HCT116 (cell line): ENCODE results near the gene RFX1. TPM values are rescaled to one million over a fixed set of nuclear protein-coding genes. Genes with fewer than 3 reads are reported as not detected.

Experiments
- ATAC-seq: fragments of 200-7000 bp; cut with Tn5 transposase; 2 replicates; pipeline ENCODE4 v1.9.1; 2020; ENCODE audit warnings: mild to moderate bottlenecking, moderate library complexity
- BruUV-seq: library from RNA; stranded (reverse); fragments of 400-500 nt; replicated peaks from 2 replicates; lab custom pipeline; 2021; lab: Mats Ljungman, UMichigan
- CTCF ChIA-PET: fragments of 300-600 bp; sonication (Branson Sonifier 250); formaldehyde crosslinking; loops from one replicate; lab custom pipeline; 2021; ENCODE audit warnings: antibody characterized with exemption; lab: Charles Lee
- POLR2A ChIA-PET: fragments of 300-600, 350-600 bp; sonication (Branson Sonifier 250); formaldehyde crosslinking; loops from one replicate; lab custom pipeline; 2021; ENCODE audit warnings: antibody characterized with exemption; lab: Charles Lee
- RAD21 ChIA-PET, 2 experiments: fragments of 300-600 bp; sonication (Branson Sonifier 250); formaldehyde crosslinking; loops; one replicate each; lab custom pipeline; 2023; ENCODE audit warnings: low total read pairs in 2 of 2; ENCODE audit not compliant: uncharacterized antibody in 2 of 2, unreplicated experiment in 2 of 2, low non-redundant PET in 1 of 2; lab: Charles Lee
- DNase-seq: peaks from one replicate; pipeline ENCODE4 v3.0.0-alpha.2; 2010; ENCODE audit warnings: low read depth, low spot score
- H2AFZ ChIP-seq: fragments of 200-600 bp; shearing (Covaris generic), sonication (generic); 2 replicates; pipeline ENCODE4 v1.6.1; 2017; ENCODE audit warnings: low read depth, mixed run types, mixed read lengths, antibody characterized with exemption, low read length; ENCODE audit not compliant: poor library complexity, severe bottlenecking
- H3K27ac ChIP-seq: 2 replicates; pipeline ENCODE4 v1.5.1; 2012; ENCODE audit warnings: low read depth, low read length
- H3K27me3 ChIP-seq: fragments of 200-600 bp; sonication (generic); 2 replicates; pipeline ENCODE4 v1.6.1; 2016; ENCODE audit warnings: mixed run types, low read length, mixed read lengths; ENCODE audit not compliant: insufficient read depth
- H3K36me3 ChIP-seq, 2 experiments: fragments of 200-500 bp in 1 of 2; fragments of 200-600 bp in 1 of 2; sonication (Bioruptor generic) in 1 of 2; sonication (generic) in 1 of 2; 2 replicates each; pipeline versions ENCODE4 v1.5.1 to v1.6.1; 2014 to 2016; ENCODE audit warnings: low read length in 2 of 2, inconsistent platforms in 1 of 2, mixed read lengths in 1 of 2, mixed run types in 1 of 2; ENCODE audit not compliant: insufficient read depth in 2 of 2, control insufficient read depth in 1 of 2
- H3K4me1 ChIP-seq, 2 experiments: fragments of 200-600 bp in 1 of 2; sonication (generic) in 1 of 2; 2 replicates each; pipeline versions ENCODE4 v1.5.1 to v1.6.1; 2012 to 2017; ENCODE audit warnings: low read length in 2 of 2, inconsistent platforms in 1 of 2, mild to moderate bottlenecking in 1 of 2, mixed read lengths in 1 of 2, mixed run types in 1 of 2, moderate library complexity in 1 of 2; ENCODE audit not compliant: insufficient read depth in 2 of 2, control insufficient read depth in 1 of 2
- H3K4me2 ChIP-seq: fragments of 200-600 bp; sonication (generic); 2 replicates; pipeline ENCODE4 v1.6.1; 2017; ENCODE audit warnings: mixed run types, low read length, mixed read lengths
- H3K4me3 ChIP-seq, 2 experiments: fragments of 200-600 bp in 1 of 2; sonication (generic) in 1 of 2; replicated peaks in 1 of 2; 2 replicates each; pipeline ENCODE4 v1.5.1; 2011 to 2016; ENCODE audit warnings: low read length in 2 of 2, control low read depth in 1 of 2, low read depth in 1 of 2, mild to moderate bottlenecking in 1 of 2, mixed read lengths in 1 of 2, mixed run types in 1 of 2
- H3K79me2 ChIP-seq: fragments of 200-600 bp; sonication (generic); 2 replicates; pipeline ENCODE4 v1.6.1; 2017; ENCODE audit warnings: mild to moderate bottlenecking, mixed run types, low read length, moderate library complexity, mixed read lengths; ENCODE audit not compliant: insufficient read depth
- H3K9ac ChIP-seq: fragments of 200-600 bp; sonication (generic); 2 replicates; pipeline ENCODE4 v1.6.1; 2016; ENCODE audit warnings: low read length, mixed read lengths
- H3K9me2 ChIP-seq: fragments of 200-600 bp; sonication (generic), shearing (Covaris generic); 2 replicates; pipeline ENCODE4 v1.6.1; 2017; ENCODE audit warnings: mixed run types, mild to moderate bottlenecking, moderate library complexity; ENCODE audit not compliant: insufficient read depth
- H3K9me3 ChIP-seq, 2 experiments: fragments of 200-500 bp in 1 of 2; fragments of 200-600 bp in 1 of 2; sonication (Bioruptor generic) in 1 of 2; sonication (generic) in 1 of 2; 2 replicates each; pipeline ENCODE4 v1.6.1; 2014 to 2017; ENCODE audit warnings: low read length in 2 of 2, mixed read lengths in 2 of 2, inconsistent platforms in 1 of 2, low read depth in 1 of 2, mild to moderate bottlenecking in 1 of 2, mixed run types in 1 of 2, moderate library complexity in 1 of 2; ENCODE audit not compliant: control insufficient read depth in 1 of 2, insufficient read depth in 1 of 2
- H4K20me1 ChIP-seq: fragments of 200-600 bp; sonication (generic), shearing (Covaris generic); 2 replicates; pipeline ENCODE4 v1.6.1; 2017; ENCODE audit warnings: mixed run types, mild to moderate bottlenecking, moderate library complexity; ENCODE audit not compliant: insufficient read depth
- ATF3 ChIP-seq: IDR thresholded peaks from 2 replicates; pipeline ENCODE4 v1.6.1; 2012
- CBX3 ChIP-seq: IDR thresholded peaks from 2 replicates; pipeline ENCODE4 v1.6.1; 2012; ENCODE audit warnings: low read depth
- CEBPB ChIP-seq: IDR thresholded peaks from 2 replicates; pipeline ENCODE4 v1.6.1; 2012; ENCODE audit warnings: low read depth
- ELF1 ChIP-seq: IDR thresholded peaks from 2 replicates; pipeline ENCODE4 v1.6.1; 2012; ENCODE audit warnings: low read depth, borderline replicate concordance
- FOSL1 ChIP-seq: IDR thresholded peaks from 2 replicates; pipeline ENCODE4 v1.6.1; 2012; ENCODE audit warnings: low read depth
- JUND ChIP-seq: IDR thresholded peaks from 2 replicates; pipeline ENCODE4 v1.6.1; 2012
- POLR2A ChIP-seq: IDR thresholded peaks from 2 replicates; pipeline ENCODE4 v1.7.0; 2011; ENCODE audit warnings: borderline replicate concordance; ENCODE audit not compliant: insufficient read depth, insufficient read length; ENCODE audit errors: extremely low read depth
- RAD21 ChIP-seq: IDR thresholded peaks from 2 replicates; pipeline ENCODE4 v1.6.1; 2012; ENCODE audit warnings: low read depth, mild to moderate bottlenecking
- REST ChIP-seq: IDR thresholded peaks from 2 replicates; pipeline ENCODE4 v1.6.1; 2012; ENCODE audit warnings: low read depth
- SIN3A ChIP-seq: IDR thresholded peaks from 2 replicates; pipeline ENCODE4 v1.6.1; 2012; ENCODE audit warnings: low read depth
- SP1 ChIP-seq: IDR thresholded peaks from 2 replicates; pipeline ENCODE4 v1.6.1; 2012; ENCODE audit warnings: low read depth
- SRF ChIP-seq: IDR thresholded peaks from 2 replicates; pipeline ENCODE4 v1.6.1; 2012; ENCODE audit warnings: low read depth
- intact Hi-C: fragments of 100-400 bp; cut with micrococcal nuclease; formaldehyde crosslinking; loops from 2 replicates; pipeline ENCODE4 v1.10.0; 2022
- total RNA-seq: library from RNA; stranded (reverse); gene quantifications from one replicate; pipeline ENCODE4 v1.2.1, GENCODE V29; 2021; ENCODE audit not compliant: unreplicated experiment
- TF ChIP-seq, protein P1 (sequence below): IDR thresholded peaks from 2 replicates; pipeline ENCODE4 v1.6.1; 2012

The RFX1 gene
- total RNA-seq, 1 experiment from 2014 or later = 16.3 TPM

DNA sequence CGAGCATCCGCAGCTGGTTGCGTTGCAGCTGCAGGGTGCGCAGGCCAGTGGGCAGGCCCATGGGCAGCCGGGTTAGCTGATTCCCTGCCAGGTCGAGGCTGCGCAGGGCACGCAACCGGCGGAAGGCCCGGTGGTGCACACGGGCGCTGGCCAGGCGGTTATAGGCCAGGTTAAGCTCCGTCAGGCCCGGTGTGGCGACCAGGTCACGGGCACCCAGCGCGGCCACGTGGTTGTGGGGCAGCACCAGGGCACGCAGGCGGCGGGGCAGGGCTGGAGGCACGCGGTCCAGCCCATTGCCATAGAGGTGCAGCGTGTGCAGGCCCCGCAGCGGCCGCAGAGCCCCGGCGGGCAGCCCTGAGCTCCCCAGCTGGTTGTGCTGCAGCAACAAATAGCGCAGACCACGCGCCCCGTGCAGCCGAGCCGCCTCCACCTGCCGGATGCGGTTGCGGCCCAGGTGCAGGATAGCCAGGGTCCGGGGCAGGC lies 73.2 kb downstream of the RFX1 start:
- no peaks in the 10 kb centered on the region for H3K9me2 ChIP-seq
- no peak overlapping the region for H3K9ac ChIP-seq
- TF ChIP-seq, protein P1, sequence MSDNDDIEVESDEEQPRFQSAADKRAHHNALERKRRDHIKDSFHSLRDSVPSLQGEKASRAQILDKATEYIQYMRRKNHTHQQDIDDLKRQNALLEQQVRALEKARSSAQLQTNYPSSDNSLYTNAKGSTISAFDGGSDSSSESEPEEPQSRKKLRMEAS = no peak
- TF ChIP-seq ELF1 (no peak), RAD21 (no peak), CEBPB (no peak), CBX3 (no peak), SIN3A (no peak), POLR2A (no peak), FOSL1 (no peak), REST (no peak), SP1 (no peak), ATF3 (no peak), JUND (no peak), SRF (no peak)
- H3K36me3 ChIP-seq = peaks cover 3 to 5% of the 10 kb centered on the region in 2 experiments; a peak in 1 of 4 replicates
- no peaks in the 10 kb centered on the region for H3K9me3 ChIP-seq
- no TSS peak for BruUV-seq
- no peaks in the 10 kb centered on the region for H3K79me2 ChIP-seq
- H3K4me2 ChIP-seq = no peak overlapping the region
- intact Hi-C loops = no loop called here
- ATAC-seq = no peak
- RAD21 ChIA-PET = no interaction called here
- POLR2A ChIA-PET = no interaction called here
- no peak overlapping the region for H3K4me3 ChIP-seq
- DNase-seq = no peak
- no peaks in the 10 kb centered on the region for H3K4me1 ChIP-seq
- CTCF ChIA-PET = interaction anchor here (0.6 kb wide), 1 partner anchor 743 kb away, joined by 5 read pairs; no protein-coding TSS in a partner anchor
- no peak overlapping the region for H3K27ac ChIP-seq
- H3K27me3 ChIP-seq = no peaks in the 10 kb centered on the region
- H2AFZ ChIP-seq = no peak overlapping the region
- no peaks in the 10 kb centered on the region for H4K20me1 ChIP-seq
